Psoas muscle (tissue), 8 donors: ENCODE results near the gene VEGFB. TPM values are rescaled to one million over a fixed set of nuclear protein-coding genes. Genes with fewer than 3 reads are reported as not detected.

Experiments
- ATAC-seq, 4 donors: fragments of 200-7000 bp; cut with Tn5 transposase; one replicate each; pipeline ENCODE4 v1.9.1; 2020; ENCODE audit warnings: moderate library complexity in 3 of 4, mild to moderate bottlenecking in 2 of 4
- DNase-seq, 2 donors: peaks; one replicate each; pipeline ENCODE4 v3.0.0-alpha.2; 2020
- H3K27ac ChIP-seq: fragments of 200-600 bp; one replicate; pipeline ENCODE4 v1.8.0; 2022
- H3K27me3 ChIP-seq, 3 donors: fragments of 200-600 bp in 1 of 3; one replicate each; pipeline versions ENCODE4 v1.6.1 to v1.8.0; 2013 to 2022; ENCODE audit warnings: low read length in 2 of 3, mild to moderate bottlenecking in 2 of 3, moderate library complexity in 1 of 3; ENCODE audit not compliant: insufficient read depth in 3 of 3
- H3K36me3 ChIP-seq, 2 donors: fragments of 200-600 bp in 1 of 2; one replicate each; pipeline versions ENCODE4 v1.6.1 to v1.8.0; 2013 to 2022; ENCODE audit warnings: low read depth in 1 of 2, mild to moderate bottlenecking in 1 of 2, moderate library complexity in 1 of 2; ENCODE audit not compliant: insufficient read depth in 1 of 2
- H3K4me1 ChIP-seq: fragments of 200-600 bp; one replicate; pipeline ENCODE4 v1.8.0; 2022
- H3K4me3 ChIP-seq: fragments of 200-600 bp; one replicate; pipeline ENCODE4 v1.8.0; 2022; ENCODE audit warnings: mild to moderate bottlenecking
- H3K9me3 ChIP-seq: fragments of 200-600 bp; one replicate; pipeline ENCODE4 v1.8.0; 2022
- CTCF ChIP-seq: fragments of 200-600 bp; IDR thresholded peaks from one replicate; pipeline ENCODE4 v1.8.0; 2022; ENCODE audit warnings: antibody characterized with exemption
- WGBS, 3 donors: extraction: QIAGEN DNeasy Blood & Tissue Kit; methylation state at CpG; one replicate each; pipeline versions ENCODE4 v1.1.6 to v1.1.7; 2013; 5-methylcytosine and 5-hydroxymethylcytosine counted together
- intact Hi-C, 2 donors: fragments of 100-400 bp; cut with DNase I; formaldehyde crosslinking; loops; one replicate each; pipeline versions ENCODE4 v1.11.0 to v1.14.2; 2022
- polyA plus RNA-seq, 3 donors: library from polyadenylated mRNA; stranded (reverse); fragments of 200-250 nt; gene quantifications; one replicate each; pipeline ENCODE4 v1.2.3, GENCODE V29; 2013
- total RNA-seq, 4 donors: library from RNA; stranded (reverse); fragmentation: NEBNext Ultra II Directional in 2 of 4; extraction: Animal tissue kit (Norgen Biotek cat#: 25700) in 2 of 4; gene quantifications; one replicate each; pipeline versions ENCODE4 v1.2.1 to v1.2.4, GENCODE V29; 2021 to 2023
- donor health status: healthy with polysubstance abuse.
- donor health status: DM: no; HTN: no; CAD: no; lungs with moderate emphysema.
- donor health status: Bipolar disorder and iron deficiency.
- donor health status: healthy.
- donor health status: DM: yes; HTN: yes; CAD: no.
- donor health status: DM: no; HTN: no; CAD: no.
- donor health status: DM: no; HTN: no; CAD: no.
- donor health status: DM: yes; HTN: yes; CAD: no.

The VEGFB gene
- total and polyA plus RNA-seq, 7 donors: 77.0 to 125 (median 100.0) TPM

- intact Hi-C loops: no loop called here
- DNase-seq: peak in 1 of 2 donors; percentile 51
- no peaks in the 10 kb centered on the region for H3K9me3 ChIP-seq
Observed at GRCh38 chr11:64287676-64288352, 53.4 kb downstream of the VEGFB start.

GRCh38 chr11:64288353-64288750, 54.0 kb downstream of the VEGFB start:
- peaks cover 32% of the 10 kb centered on the region for H3K4me1 ChIP-seq
- H3K4me3 ChIP-seq: no peak overlapping the region
- 89 to 92% (median 89%) methylated on average over 7 to 9 of the region's 9 CpGs for WGBS, 3 donors
- intact Hi-C loops: no loop called here
- TF ChIP-seq CTCF: no peak
- no peaks in the 10 kb centered on the region for H3K9me3 ChIP-seq
- ATAC-seq (no peak), DNase-seq (no peak)
- H3K36me3 ChIP-seq: no peaks in the 10 kb centered on the region
- H3K27ac ChIP-seq: no peak overlapping the region
- peaks cover 0 to 29% (median 18%) of the 10 kb centered on the region in 3 donors for H3K27me3 ChIP-seq

More at GRCh38 chr11:64287676-64288352, 53.4 kb downstream of the VEGFB start:
- peaks cover 0 to 24% (median 14%) of the 10 kb centered on the region in 3 donors for H3K27me3 ChIP-seq
- 94% methylated on average over 31 to 33 of the region's 33 CpGs for WGBS, 3 donors
- H3K36me3 ChIP-seq: peaks cover 0 to 1% of the 10 kb centered on the region in 2 donors
- no peak for TF ChIP-seq CTCF
- no peak for ATAC-seq
- H3K4me3 ChIP-seq: no peak overlapping the region
- peaks cover 35% of the 10 kb centered on the region for H3K4me1 ChIP-seq
- H3K27ac ChIP-seq: no peak overlapping the region

Other genes with a start within 250 kb of the VEGFB start
- gene OTUB1, start 248.1 kb upstream of the VEGFB start, total RNA-seq: 10 to 100 TPM; 39.4 to 47.8 (median 40.8) TPM
- 10 to 100 TPM; 49.1 to 75.4 (median 72.7) TPM for gene OTUB1, start 248.1 kb upstream of the VEGFB start, polyA plus RNA-seq
- gene FLRT1, start 198.7 kb upstream of the VEGFB start, total RNA-seq: under 1 TPM in 3 of 4 donors, not detected in 1; 0.08 to 0.10 (median 0.08) TPM
- under 1 TPM in 2 of 3 donors, not detected in 1; 0.03 to 0.05 TPM for gene FLRT1, start 198.7 kb upstream of the VEGFB start, polyA plus RNA-seq
- 100 to 1,000 TPM; 151 to 206 (median 182) TPM for gene MACROD1, start 68.5 kb upstream of the VEGFB start, total RNA-seq
- 100 to 1,000 TPM; 147 to 281 (median 177) TPM for gene MACROD1, start 68.5 kb upstream of the VEGFB start, polyA plus RNA-seq
- 100 to 1,000 TPM; 124 to 194 (median 162) TPM for gene STIP1, start 48.4 kb upstream of the VEGFB start, total RNA-seq
- gene STIP1, start 48.4 kb upstream of the VEGFB start, polyA plus RNA-seq: 100 to 1,000 TPM; 158 to 207 (median 205) TPM
- 10 to 100 TPM in 1 of 4 donors, 1 to 10 TPM in 3; 6.7 to 11.7 (median 8.4) TPM for gene FERMT3, start 27.9 kb upstream of the VEGFB start, total RNA-seq
- gene FERMT3, start 27.9 kb upstream of the VEGFB start, polyA plus RNA-seq: 1 to 10 TPM; 2.5 to 4.3 (median 3.0) TPM
- gene TRPT1, start 8.4 kb upstream of the VEGFB start, total RNA-seq: 100 to 1,000 TPM in 1 of 4 donors, 10 to 100 TPM in 3; 49.6 to 131 (median 92.5) TPM
- 100 to 1,000 TPM in 2 of 3 donors, 10 to 100 TPM in 1; 88.9 to 109 (median 103) TPM for gene TRPT1, start 8.4 kb upstream of the VEGFB start, polyA plus RNA-seq
- gene NUDT22, start 8.3 kb upstream of the VEGFB start, total RNA-seq: 10 to 100 TPM; 39.6 to 59.3 (median 49.6) TPM
- gene NUDT22, start 8.3 kb upstream of the VEGFB start, polyA plus RNA-seq: 10 to 100 TPM; 31.6 to 56.0 (median 43.0) TPM
- 10 to 100 TPM; 22.9 to 45.8 (median 30.5) TPM for gene DNAJC4, start 4.0 kb upstream of the VEGFB start, total RNA-seq
- 10 to 100 TPM; 29.3 to 39.7 (median 29.6) TPM for gene DNAJC4, start 4.0 kb upstream of the VEGFB start, polyA plus RNA-seq
- gene FKBP2, start 6.5 kb downstream of the VEGFB start, total RNA-seq: 10 to 100 TPM; 17.8 to 26.6 (median 22.3) TPM
- 100 to 1,000 TPM in 1 of 3 donors, 10 to 100 TPM in 2; 45.4 to 228 (median 85.1) TPM for gene FKBP2, start 6.5 kb downstream of the VEGFB start, polyA plus RNA-seq
- gene PPP1R14B, start 12.4 kb downstream of the VEGFB start, total RNA-seq: 100 to 1,000 TPM; 129 to 395 (median 209) TPM
- 100 to 1,000 TPM; 206 to 522 (median 236) TPM for gene PPP1R14B, start 12.4 kb downstream of the VEGFB start, polyA plus RNA-seq
- gene PLCB3, start 16.9 kb downstream of the VEGFB start, total RNA-seq: 10 to 100 TPM in 1 of 4 donors, 1 to 10 TPM in 3; 5.9 to 10.4 (median 8.2) TPM
- 1 to 10 TPM; 3.8 to 4.7 (median 4.6) TPM for gene PLCB3, start 16.9 kb downstream of the VEGFB start, polyA plus RNA-seq
- 10 to 100 TPM; 29.8 to 32.6 (median 30.4) TPM for gene BAD, start 50.1 kb downstream of the VEGFB start, total RNA-seq
- gene BAD, start 50.1 kb downstream of the VEGFB start, polyA plus RNA-seq: 100 to 1,000 TPM in 1 of 3 donors, 10 to 100 TPM in 2; 27.7 to 135 (median 69.1) TPM
- 10 to 100 TPM; 13.8 to 20.7 (median 17.6) TPM for gene GPR137, start 51.3 kb downstream of the VEGFB start, total RNA-seq
- 10 to 100 TPM; 14.2 to 49.9 (median 17.7) TPM for gene GPR137, start 51.3 kb downstream of the VEGFB start, polyA plus RNA-seq
- not detected for gene KCNK4, start 56.7 kb downstream of the VEGFB start, total RNA-seq
- not detected for gene KCNK4, start 56.7 kb downstream of the VEGFB start, polyA plus RNA-seq
- gene CATSPERZ, start 65.8 kb downstream of the VEGFB start, total RNA-seq: not detected
- under 1 TPM in 1 of 3 donors, not detected in 2; 0.05 TPM for gene CATSPERZ, start 65.8 kb downstream of the VEGFB start, polyA plus RNA-seq
- gene ESRRA, start 70.9 kb downstream of the VEGFB start, total RNA-seq: 100 to 1,000 TPM; 104 to 261 (median 146) TPM
- gene ESRRA, start 70.9 kb downstream of the VEGFB start, polyA plus RNA-seq: 100 to 1,000 TPM; 274 to 362 (median 316) TPM
- gene TRMT112, start 83.0 kb downstream of the VEGFB start, total RNA-seq: 100 to 1,000 TPM in 1 of 4 donors, 10 to 100 TPM in 3; 78.1 to 135 (median 88.0) TPM
- gene TRMT112, start 83.0 kb downstream of the VEGFB start, polyA plus RNA-seq: 100 to 1,000 TPM; 125 to 311 (median 190) TPM
- 100 to 1,000 TPM; 122 to 178 (median 156) TPM for gene PRDX5, start 83.5 kb downstream of the VEGFB start, total RNA-seq
- 100 to 1,000 TPM; 304 to 323 (median 321) TPM for gene PRDX5, start 83.5 kb downstream of the VEGFB start, polyA plus RNA-seq
- gene CCDC88B, start 105.6 kb downstream of the VEGFB start, total RNA-seq: 1 to 10 TPM; 1.4 to 2.9 (median 2.2) TPM
- 1 to 10 TPM; 2.5 to 3.6 (median 3.2) TPM for gene CCDC88B, start 105.6 kb downstream of the VEGFB start, polyA plus RNA-seq
- 10 to 100 TPM in 3 of 4 donors, 1 to 10 TPM in 1; 9.5 to 15.9 (median 13.6) TPM for gene RPS6KA4, start 124.6 kb downstream of the VEGFB start, total RNA-seq
- 10 to 100 TPM; 11.5 to 13.8 (median 13.1) TPM for gene RPS6KA4, start 124.6 kb downstream of the VEGFB start, polyA plus RNA-seq